ENCODE measurements around the gene MNX1. TPM values are rescaled to one million over a fixed set of nuclear protein-coding genes. Genes with fewer than 3 reads are reported as not detected.

MNX1 gene
- total RNA-seq, 1 donor from 2014 or later: not detected

GRCh38 chr7:157041004-157041403 lies 30.5 kb upstream of the MNX1 start:
- no peak overlapping the region for H3K27ac ChIP-seq (ENCODE audit: low read depth, low read length)
- Mint-ChIP-seq H3K9me3 (ENCODE audit: unreplicated experiment) (peaks cover 11% of the 10 kb centered on the region), H3K27me3 (ENCODE audit: low read depth, unreplicated experiment) (peaks cover 48% of the 10 kb centered on the region), H3K4me1 (ENCODE audit: low read depth, unreplicated experiment) (no peaks in the 10 kb centered on the region), H3K36me3 (ENCODE audit: low read depth, unreplicated experiment) (no peaks in the 10 kb centered on the region), H3K4me3 (ENCODE audit: unreplicated experiment) (no peak overlapping the region), H3K27ac (ENCODE audit: unreplicated experiment) (no peak overlapping the region)
- FAIRE-seq: no peak
- no peaks in the 10 kb centered on the region for H3K79me2 ChIP-seq (ENCODE audit: insufficient read depth, low read length)
- H2AFZ ChIP-seq (ENCODE audit: low read depth, low read length): no peak overlapping the region
- no peak overlapping the region for H3K4me2 ChIP-seq (ENCODE audit: low read length)
- no peak for TF ChIP-seq EZH2 (IDR thresholded peaks at IDR 0.05; ENCODE audit: insufficient read depth, low read length)
- no peak for TF ChIP-seq CTCF (IDR thresholded peaks at IDR 0.05; ENCODE audit: insufficient read depth, low read depth, low read length)
- peaks cover 8% of the 10 kb centered on the region for H3K4me1 ChIP-seq (ENCODE audit: insufficient read depth, low read length)
- no peak for DNase-seq (ENCODE audit: low read depth)
- H3K4me3 ChIP-seq (ENCODE audit: insufficient read depth, low read depth, low read length): no peak overlapping the region
- H3K36me3 ChIP-seq (ENCODE audit: insufficient read depth, low read length): no peaks in the 10 kb centered on the region
- no peaks in the 10 kb centered on the region for H4K20me1 ChIP-seq (ENCODE audit: insufficient read depth, low read length)
- H3K9ac ChIP-seq (ENCODE audit: low read length): no peak overlapping the region
- H3K9me3 ChIP-seq (ENCODE audit: insufficient read depth, low read depth, low read length): no peaks in the 10 kb centered on the region
- H3K27me3 ChIP-seq (ENCODE audit: insufficient read depth, low read length): peaks cover 3% of the 10 kb centered on the region

DNA sequence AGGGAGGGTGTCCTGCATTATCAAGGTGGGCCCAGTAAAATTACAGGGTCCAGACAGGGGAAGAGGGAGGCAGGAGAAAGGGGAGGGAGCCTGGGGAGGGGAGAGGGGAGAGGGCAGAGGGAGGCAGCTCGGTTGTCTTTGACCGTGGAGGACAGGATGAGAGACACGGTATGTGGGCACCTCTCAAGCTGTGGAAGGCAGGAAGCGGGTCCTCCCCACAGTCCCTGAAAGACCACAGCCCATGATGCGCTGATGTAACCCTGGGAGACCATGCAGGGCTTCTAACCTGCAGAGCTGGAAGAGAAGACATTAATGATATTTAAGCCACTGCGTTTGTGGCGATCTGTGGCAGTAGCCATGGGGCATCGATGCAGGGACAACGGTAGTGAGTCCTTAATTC lies 27.2 kb upstream of the MNX1 start:
- Histone ChIP-seq H3K4me1 (ENCODE audit: insufficient read depth, low read length) (no peaks in the 10 kb centered on the region), H3K4me2 (ENCODE audit: low read length) (no peak overlapping the region), H3K79me2 (ENCODE audit: insufficient read depth, low read length) (no peaks in the 10 kb centered on the region), H4K20me1 (ENCODE audit: insufficient read depth, low read length) (no peaks in the 10 kb centered on the region), H2AFZ (ENCODE audit: low read depth, low read length) (no peak overlapping the region), H3K27ac (ENCODE audit: low read depth, low read length) (no peak overlapping the region), H3K36me3 (ENCODE audit: insufficient read depth, low read length) (no peaks in the 10 kb centered on the region), H3K27me3 (ENCODE audit: insufficient read depth, low read length) (peaks cover 3% of the 10 kb centered on the region), H3K9ac (ENCODE audit: low read length) (no peak overlapping the region), H3K9me3 (ENCODE audit: insufficient read depth, low read depth, low read length) (no peaks in the 10 kb centered on the region), H3K4me3 (ENCODE audit: insufficient read depth, low read depth, low read length) (no peak overlapping the region)
- DNase-seq (ENCODE audit: low read depth): no peak
- Mint-ChIP-seq H3K4me1 (ENCODE audit: low read depth, unreplicated experiment) (no peaks in the 10 kb centered on the region), H3K9me3 (ENCODE audit: unreplicated experiment) (peaks cover 17% of the 10 kb centered on the region), H3K4me3 (ENCODE audit: unreplicated experiment) (no peak overlapping the region), H3K27me3 (ENCODE audit: low read depth, unreplicated experiment) (peaks cover 55% of the 10 kb centered on the region), H3K36me3 (ENCODE audit: low read depth, unreplicated experiment) (peaks cover 2% of the 10 kb centered on the region), H3K27ac (ENCODE audit: unreplicated experiment) (no peak overlapping the region)
- FAIRE-seq: no peak
- TF ChIP-seq CTCF (IDR thresholded peaks at IDR 0.05; ENCODE audit: insufficient read depth, low read depth, low read length): no peak
- TF ChIP-seq EZH2 (IDR thresholded peaks at IDR 0.05; ENCODE audit: insufficient read depth, low read length): no peak

- no peak overlapping the region for H3K4me2 ChIP-seq (ENCODE audit: low read length)
- H3K79me2 ChIP-seq (ENCODE audit: insufficient read depth, low read length): no peaks in the 10 kb centered on the region
- no peaks in the 10 kb centered on the region for H4K20me1 ChIP-seq (ENCODE audit: insufficient read depth, low read length)
- no peaks in the 10 kb centered on the region for H3K9me3 ChIP-seq (ENCODE audit: insufficient read depth, low read depth, low read length)
- peaks cover 54% of the 10 kb centered on the region for H3K27me3 Mint-ChIP-seq (ENCODE audit: low read depth, unreplicated experiment)
- no peak overlapping the region for H3K27ac ChIP-seq (ENCODE audit: low read depth, low read length)
- H3K4me3 Mint-ChIP-seq (ENCODE audit: unreplicated experiment): no peak overlapping the region
- no peaks in the 10 kb centered on the region for H3K4me1 Mint-ChIP-seq (ENCODE audit: low read depth, unreplicated experiment)
- no peak overlapping the region for H3K27ac Mint-ChIP-seq (ENCODE audit: unreplicated experiment)
- H3K9ac ChIP-seq (ENCODE audit: low read length): no peak overlapping the region
- H3K4me1 ChIP-seq (ENCODE audit: insufficient read depth, low read length): no peaks in the 10 kb centered on the region
- no peak overlapping the region for H2AFZ ChIP-seq (ENCODE audit: low read depth, low read length)
- H3K4me3 ChIP-seq (ENCODE audit: insufficient read depth, low read depth, low read length): no peak overlapping the region
- TF ChIP-seq EZH2 (IDR thresholded peaks at IDR 0.05; ENCODE audit: insufficient read depth, low read length) (no peak), CTCF (IDR thresholded peaks at IDR 0.05; ENCODE audit: insufficient read depth, low read depth, low read length) (no peak)
- peaks cover 15% of the 10 kb centered on the region for H3K9me3 Mint-ChIP-seq (ENCODE audit: unreplicated experiment)
- no peak for FAIRE-seq
- H3K36me3 Mint-ChIP-seq (ENCODE audit: low read depth, unreplicated experiment): peaks cover 2% of the 10 kb centered on the region
- peaks cover 6% of the 10 kb centered on the region for H3K27me3 ChIP-seq (ENCODE audit: insufficient read depth, low read length)
- no peak for DNase-seq (ENCODE audit: low read depth)
- no peaks in the 10 kb centered on the region for H3K36me3 ChIP-seq (ENCODE audit: insufficient read depth, low read length)
Observed at GRCh38 chr7:157037028-157037427, 26.6 kb upstream of the MNX1 start.

All from astrocyte (in vitro differentiated cells and primary cell).